ENCODE measurements around the gene CLPSL1.
"Not testable (repeated sequence)": the region's sequence is repeated elsewhere in the genome, so short reads cannot be mapped to it uniquely, and the experiment has no call there.

The CLPSL1 gene, protein sequence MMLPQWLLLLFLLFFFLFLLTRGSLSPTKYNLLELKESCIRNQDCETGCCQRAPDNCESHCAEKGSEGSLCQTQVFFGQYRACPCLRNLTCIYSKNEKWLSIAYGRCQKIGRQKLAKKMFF

GRCh38 chr6:35780719-35781118, at the start of gene CLPSL1:
TSS of gene CLPSL1 (plus strand) at chr6:35781019. CDS start at chr6:35781111, 92 bp downstream.
- Histone ChIP-seq H3K27ac (no peak within 1 kb of the TSS), H3K4me3 (no peak within 1 kb of the TSS)
- DNase-seq (ENCODE audit: low spot score) = no peak
- TF ChIP-seq, protein P1, sequence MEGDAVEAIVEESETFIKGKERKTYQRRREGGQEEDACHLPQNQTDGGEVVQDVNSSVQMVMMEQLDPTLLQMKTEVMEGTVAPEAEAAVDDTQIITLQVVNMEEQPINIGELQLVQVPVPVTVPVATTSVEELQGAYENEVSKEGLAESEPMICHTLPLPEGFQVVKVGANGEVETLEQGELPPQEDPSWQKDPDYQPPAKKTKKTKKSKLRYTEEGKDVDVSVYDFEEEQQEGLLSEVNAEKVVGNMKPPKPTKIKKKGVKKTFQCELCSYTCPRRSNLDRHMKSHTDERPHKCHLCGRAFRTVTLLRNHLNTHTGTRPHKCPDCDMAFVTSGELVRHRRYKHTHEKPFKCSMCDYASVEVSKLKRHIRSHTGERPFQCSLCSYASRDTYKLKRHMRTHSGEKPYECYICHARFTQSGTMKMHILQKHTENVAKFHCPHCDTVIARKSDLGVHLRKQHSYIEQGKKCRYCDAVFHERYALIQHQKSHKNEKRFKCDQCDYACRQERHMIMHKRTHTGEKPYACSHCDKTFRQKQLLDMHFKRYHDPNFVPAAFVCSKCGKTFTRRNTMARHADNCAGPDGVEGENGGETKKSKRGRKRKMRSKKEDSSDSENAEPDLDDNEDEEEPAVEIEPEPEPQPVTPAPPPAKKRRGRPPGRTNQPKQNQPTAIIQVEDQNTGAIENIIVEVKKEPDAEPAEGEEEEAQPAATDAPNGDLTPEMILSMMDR (IDR thresholded peaks at IDR 0.05) = no peak

GRCh38 chr6:35731414-35731735, 49.4 kb upstream of the CLPSL1 start:
- H3K27ac ChIP-seq = peak overlapping the region; percentile 100
- DNase-seq (ENCODE audit: low spot score) = peak; percentile 98
- peak overlapping the region; percentile 78 for H3K4me3 ChIP-seq
- TF ChIP-seq, protein P1 (IDR thresholded peaks at IDR 0.05) = no peak

DNA sequence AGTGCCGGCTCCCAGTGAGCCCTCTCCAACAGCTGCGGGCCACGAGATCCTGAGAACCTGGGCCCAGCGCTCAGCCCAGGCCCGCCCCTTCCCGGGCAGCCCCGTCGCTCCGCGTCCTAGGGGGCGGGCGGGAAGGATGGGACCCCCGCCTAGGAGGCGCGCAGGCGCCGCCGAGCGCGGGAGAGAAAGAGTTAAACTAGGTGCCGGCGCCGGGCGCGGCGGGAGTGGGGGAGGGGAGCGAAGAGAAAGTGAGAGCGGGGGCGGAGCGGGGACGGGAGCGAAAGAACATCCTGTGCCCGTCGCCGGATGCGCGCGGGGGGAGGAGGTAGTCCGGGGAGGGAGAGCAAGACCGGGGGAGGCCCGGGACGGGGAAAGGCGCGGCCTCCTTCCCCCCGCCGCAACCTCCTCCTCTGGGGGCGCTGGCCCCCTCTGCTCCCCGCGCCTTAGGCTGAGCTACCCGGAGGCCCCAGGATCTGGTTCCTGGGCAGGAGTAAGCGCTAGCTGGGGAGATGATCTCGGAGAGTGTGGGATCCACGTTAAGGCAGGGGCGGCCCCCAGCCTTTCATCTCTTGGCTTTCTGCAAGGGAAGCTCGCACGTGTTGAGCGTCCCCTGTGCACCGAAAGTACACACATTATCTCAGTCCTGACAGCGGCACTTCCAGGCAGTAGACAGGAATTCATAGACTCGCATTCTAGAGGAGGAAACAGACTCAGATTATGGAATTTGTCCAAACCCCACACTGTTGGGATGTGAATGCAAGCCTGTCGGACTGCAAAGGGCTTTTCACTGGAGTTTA, 48.9 kb upstream of the CLPSL1 start:
- H3K4me3 ChIP-seq = peak overlapping the region; percentile 78
- peak overlapping the region; percentile 100 for H3K27ac ChIP-seq
- TF ChIP-seq, protein P1 (IDR thresholded peaks at IDR 0.05) = no peak
- peak; percentile 98 for DNase-seq (ENCODE audit: low spot score)

DNA sequence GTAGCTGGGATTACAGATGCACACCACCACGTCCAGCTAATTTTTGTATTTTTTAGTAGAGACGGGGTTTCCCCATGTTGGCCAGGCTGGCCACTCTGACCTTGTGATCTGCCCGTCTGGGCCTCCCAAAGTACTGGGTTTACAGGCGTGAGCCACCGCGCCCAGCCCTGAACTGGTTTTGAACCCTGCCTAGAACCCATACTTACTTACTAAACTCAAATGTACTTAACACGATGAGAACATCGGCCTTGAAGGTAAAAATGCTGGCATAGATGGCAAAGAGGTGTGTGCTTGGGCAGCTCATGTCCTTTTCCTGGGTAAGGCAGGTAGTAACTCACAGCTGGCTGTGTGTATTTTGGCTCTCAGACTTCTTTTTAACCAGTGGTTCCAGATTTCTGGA, 47.2 kb upstream of the CLPSL1 start:
- TF ChIP-seq, protein P1 (IDR thresholded peaks at IDR 0.05) = no peak
- Histone ChIP-seq H3K27ac (peak overlapping the region; percentile 100), H3K4me3 (no peak overlapping the region)
- no peak for DNase-seq (ENCODE audit: low spot score)

DNA sequence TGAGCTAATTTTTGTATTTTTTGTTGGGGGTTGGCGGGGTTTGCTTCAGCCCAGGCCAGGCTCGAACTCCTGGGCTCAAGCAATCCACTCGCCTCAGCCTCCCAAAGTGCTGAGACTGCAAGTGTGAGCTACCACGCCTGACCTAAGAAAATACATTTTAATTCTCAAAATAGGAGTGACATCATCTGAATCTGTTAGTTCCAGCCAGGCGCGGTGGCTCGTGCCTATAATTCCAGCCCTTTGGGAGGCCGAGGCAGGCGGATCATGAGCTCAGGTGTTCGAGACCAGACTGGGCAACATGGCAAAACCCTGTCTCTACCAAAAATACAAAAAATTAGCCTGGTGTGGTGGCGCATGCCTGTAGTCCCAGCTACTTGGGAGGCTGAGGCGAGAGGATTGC, 46.5 kb upstream of the CLPSL1 start:
- H3K4me3 ChIP-seq; DNase-seq (ENCODE audit: low spot score): not testable (repeated sequence)
- peak overlapping the region; percentile 100 for H3K27ac ChIP-seq

- Histone ChIP-seq H3K27ac (peak overlapping the region in 1 of 2 donors; percentile 35), H3K4me3 (no peak overlapping the region)
- DNase-seq (ENCODE audit: low spot score) = no peak
- TF ChIP-seq, protein P1 (IDR thresholded peaks at IDR 0.05) = no peak
These were observed 45.4 kb upstream of the CLPSL1 start for GRCh38 chr6:35735452-35735851.

DNA sequence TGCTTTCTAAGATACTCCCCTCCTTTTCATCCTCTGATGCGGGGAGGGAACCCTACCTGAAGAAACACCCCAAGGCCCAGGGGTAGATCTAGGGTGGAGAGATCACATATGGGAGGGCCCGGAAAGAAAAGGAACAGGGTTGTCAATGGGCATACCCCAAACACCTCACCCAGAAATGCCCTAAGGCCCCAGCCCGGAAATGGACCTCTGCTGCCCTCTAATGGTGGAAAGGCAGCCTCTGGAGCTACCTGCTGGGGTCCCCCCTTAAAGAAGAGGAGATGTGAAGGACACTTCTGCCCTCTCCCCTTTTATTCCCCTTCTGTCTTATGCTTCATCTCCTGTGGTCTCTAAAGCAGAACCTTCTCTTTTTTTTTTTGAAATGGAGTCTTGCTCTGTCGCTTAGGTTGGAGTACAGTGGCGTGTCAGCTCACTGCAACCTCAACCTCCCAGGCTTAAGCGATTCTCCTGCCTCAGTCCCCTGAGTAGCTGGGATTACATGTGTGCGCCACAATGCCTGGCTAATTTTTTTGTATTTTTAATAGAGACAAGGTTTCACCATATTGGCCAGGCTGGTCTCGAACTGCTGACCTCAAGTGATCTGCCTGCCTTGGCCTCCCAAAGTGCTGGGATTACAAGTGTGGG, 44.4 kb upstream of the CLPSL1 start:
- DNase-seq (ENCODE audit: low spot score) = peak; percentile 85
- TF ChIP-seq, protein P1 (IDR thresholded peaks at IDR 0.05) = peak; percentile 94
- no peak overlapping the region for H3K4me3 ChIP-seq
- H3K27ac ChIP-seq = peak overlapping the region in 1 of 2 donors; percentile 35

Measured in coronary artery (tissue), 2 donors.